AG04450 (cell line): ENCODE measurements around the gene NOC2L. TPM values are rescaled to one million over a fixed set of nuclear protein-coding genes. Genes with fewer than 3 reads are reported as not detected.

ENCODE experiments used
- CTCF ChIA-PET: fragments of 300-600, 350-600 bp; formaldehyde crosslinking; extraction: SDS; loops from one replicate; lab custom pipeline; 2022; ENCODE audit warnings: antibody characterized with exemption, inconsistent platforms; lab: Charles Lee
- POLR2A ChIA-PET: fragments of 350-600 bp; formaldehyde crosslinking; extraction: SDS; loops from one replicate; lab custom pipeline; 2021; ENCODE audit warnings: antibody characterized with exemption, inconsistent platforms; lab: Yijun Ruan, JAX
- DNase-seq: peaks from one replicate; pipeline ENCODE4 v3.0.0-alpha.2; 2011; ENCODE audit warnings: low read depth, low spot score
- H3K27ac ChIP-seq: one replicate; pipeline ENCODE4 v1.5.1; 2012; ENCODE audit warnings: low read depth, low read length, control low read depth
- H3K27me3 ChIP-seq: one replicate; pipeline ENCODE4 v1.6.0; 2012; ENCODE audit warnings: low read length; ENCODE audit not compliant: control insufficient read depth, insufficient read depth
- H3K4me3 ChIP-seq: 2 replicates; pipeline ENCODE4 v1.5.1; 2011; ENCODE audit warnings: mild to moderate bottlenecking, low read depth, low read length, control low read depth
- H3K9me3 ChIP-seq: 2 replicates; pipeline ENCODE4 v1.5.1; 2012; ENCODE audit warnings: low read length; ENCODE audit not compliant: control insufficient read depth, insufficient read depth
- CTCF ChIP-seq: IDR thresholded peaks from 2 replicates; pipeline ENCODE4 v1.5.1; 2011; ENCODE audit warnings: low read depth, low read length, control low read depth, inconsistent platforms
- polyA plus RNA-seq: library from polyadenylated mRNA; depleted of rRNA; stranded (reverse); fragments of >200 nt; gene quantifications from 2 replicates; pipeline ENCODE4 v1.2.3, GENCODE V29; 2011

The NOC2L gene
- polyA plus RNA-seq, 1 experiment: 36.1 TPM

DNA sequence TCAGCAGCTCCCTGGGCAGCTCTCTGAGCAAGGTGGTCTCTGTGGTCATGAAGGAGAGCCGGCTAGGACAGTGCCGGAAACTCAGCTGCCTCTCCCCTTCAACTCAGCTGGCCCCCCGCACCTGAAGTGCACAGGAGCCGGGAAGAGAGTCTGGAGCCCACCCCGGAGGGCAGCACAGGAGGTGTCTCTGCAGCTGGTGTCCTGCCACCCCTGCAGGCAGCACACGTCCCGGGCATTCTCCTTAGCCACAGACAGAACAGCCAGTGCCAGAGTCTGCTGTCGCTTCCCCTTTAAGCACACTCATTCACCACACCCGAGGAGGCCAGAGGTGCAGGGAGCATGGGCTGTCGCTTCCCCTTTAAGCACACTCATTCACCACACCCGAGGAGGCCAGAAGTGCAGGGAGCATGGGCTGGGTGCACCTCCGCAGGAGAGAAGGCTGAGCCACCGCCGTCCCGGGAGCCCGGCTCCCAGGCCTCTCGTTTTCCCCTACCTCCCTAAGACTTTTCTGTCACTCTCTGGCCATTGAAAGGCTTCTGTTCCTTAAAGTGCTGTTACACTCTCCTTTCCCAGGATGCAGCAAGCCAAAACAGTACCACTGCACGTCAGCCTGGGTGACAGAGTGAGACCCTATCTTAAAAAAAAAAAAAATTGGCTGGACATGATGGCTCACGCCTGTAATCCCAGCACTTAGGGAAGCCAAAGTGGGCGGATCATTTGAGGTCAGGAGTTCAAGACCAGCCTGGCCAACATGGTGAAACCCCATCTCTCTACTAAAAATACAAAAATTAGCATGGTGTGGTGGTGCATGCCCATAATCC, 52.2 kb downstream of the NOC2L start:
- ChIA-PET POLR2A (interaction anchor here (0.6 kb wide), 1 partner anchor 11 kb away, joined by 3 read pairs; no protein-coding TSS in a partner anchor), CTCF (interaction anchor here (1.2 kb wide), 1 partner anchor 38 kb away, joined by 3 read pairs; no protein-coding TSS in a partner anchor)
- H3K4me3 ChIP-seq: no peak overlapping the region
- TF ChIP-seq CTCF: no peak
- H3K9me3 ChIP-seq: no peaks in the 10 kb centered on the region; the same call in 1 of the 2 replicates
- H3K27ac ChIP-seq: no peak overlapping the region
- no peaks in the 10 kb centered on the region for H3K27me3 ChIP-seq
- DNase-seq: no peak

GRCh38 chr1:905811-906599, 53.1 kb downstream of the NOC2L start:
- H3K9me3 ChIP-seq: no peaks in the 10 kb centered on the region; the same call in 1 of the 2 replicates
- H3K27ac ChIP-seq: no peak overlapping the region
- DNase-seq: no peak
- POLR2A ChIA-PET: interaction anchor here (0.6 to 1.6 kb wide), 2 partner anchors 12 to 38 kb away, joined by 3 read pairs; no protein-coding TSS in a partner anchor
- no peak overlapping the region for H3K4me3 ChIP-seq
- no peak for TF ChIP-seq CTCF
- no peaks in the 10 kb centered on the region for H3K27me3 ChIP-seq
- CTCF ChIA-PET: interaction anchor here (1.2 to 2.8 kb wide), 7 partner anchors 13 to 78 kb away, joined by 3 to 15 read pairs (median 10); no protein-coding TSS in a partner anchor

DNA sequence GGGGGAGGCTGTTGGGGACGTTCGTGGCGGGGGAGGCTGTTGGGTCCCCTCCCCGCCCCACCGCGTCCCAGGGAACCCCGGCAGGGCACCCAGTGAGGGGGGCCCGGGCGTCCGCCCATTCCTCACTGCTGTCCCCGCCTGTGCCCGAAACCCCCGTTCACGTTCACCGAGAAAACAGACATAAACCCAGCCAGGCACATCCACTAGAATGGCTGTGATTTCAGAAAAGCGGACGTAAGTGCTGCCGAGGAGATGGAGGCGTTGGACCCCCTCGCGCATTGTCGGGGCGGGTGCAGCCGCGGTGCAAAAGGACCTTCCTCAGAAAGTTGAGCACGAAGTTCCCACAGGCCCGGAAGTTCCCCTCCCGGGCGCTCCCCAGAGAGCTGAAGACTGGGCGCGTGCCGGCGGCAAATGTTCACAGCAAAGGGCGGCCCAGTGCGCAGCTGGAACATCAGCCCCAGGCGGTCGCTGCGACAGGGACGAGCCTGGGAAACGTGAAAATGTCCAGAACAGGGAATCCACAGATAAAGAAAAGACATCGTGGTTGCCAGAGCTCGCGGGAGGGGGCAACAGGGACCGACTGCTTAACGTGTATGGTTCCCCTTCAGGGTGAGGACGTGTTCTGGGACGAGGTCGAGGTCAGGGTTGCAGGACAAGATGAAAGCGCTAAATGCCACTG, 53.8 kb downstream of the NOC2L start:
- H3K9me3 ChIP-seq: no peaks in the 10 kb centered on the region; the same call in 1 of the 2 replicates
- no peak for TF ChIP-seq CTCF
- ChIA-PET CTCF (interaction anchor here (0.6 to 2.8 kb wide), 18 partner anchors 10 to 165 kb away, joined by 3 to 15 read pairs (median 6); partner anchors contain the start of gene PLEKHN1), POLR2A (interaction anchor here (1.0 to 1.6 kb wide), 3 partner anchors 12 to 61 kb away, joined by 3 to 5 read pairs (median 3); partner anchors contain the start of gene PLEKHN1)
- peak overlapping the region; percentile 52 for H3K4me3 ChIP-seq
- no peak overlapping the region for H3K27ac ChIP-seq
- no peaks in the 10 kb centered on the region for H3K27me3 ChIP-seq
- DNase-seq: no peak

DNA sequence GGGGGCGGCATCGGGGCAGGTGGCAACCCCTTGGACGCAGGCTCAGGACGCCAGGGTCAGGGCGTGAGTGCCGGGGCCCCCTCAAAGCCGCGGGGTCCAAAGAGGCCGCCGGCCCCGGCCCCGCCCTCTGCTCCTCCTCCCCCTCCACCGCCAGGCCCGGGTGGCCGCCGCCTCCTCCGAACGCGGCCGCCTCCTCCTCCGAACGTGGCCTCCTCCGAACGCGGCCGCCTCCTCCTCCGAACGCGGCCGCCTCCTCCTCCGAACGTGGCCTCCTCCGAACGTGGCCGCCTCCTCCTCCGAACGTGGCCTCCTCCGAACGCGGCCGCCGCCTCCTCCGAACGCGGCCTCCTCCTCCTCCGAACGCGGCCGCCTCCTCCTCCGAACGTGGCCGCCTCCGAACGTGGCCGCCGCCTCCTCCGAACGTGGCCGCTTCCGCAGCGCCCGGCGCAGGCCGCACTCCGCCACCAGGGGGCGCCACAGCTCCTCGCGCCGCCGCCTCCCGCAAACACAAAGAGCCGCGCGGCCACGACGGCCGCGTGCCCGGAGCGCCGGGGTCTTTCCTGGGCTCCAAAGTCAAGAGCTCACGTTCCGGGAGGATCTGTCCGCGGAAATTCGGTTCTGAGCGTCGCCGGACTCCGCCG, 54.6 kb downstream of the NOC2L start:
- Histone ChIP-seq H3K27me3 (peaks cover 1% of the 10 kb centered on the region), H3K9me3 (no peaks in the 10 kb centered on the region; the same call in 1 of the 2 replicates), H3K4me3 (peak overlapping the region; percentile 52), H3K27ac (no peak overlapping the region)
- DNase-seq: no peak
- peak; percentile 62 for TF ChIP-seq CTCF
- ChIA-PET CTCF (interaction anchor here (0.6 to 2.8 kb wide), 18 partner anchors 9 to 166 kb away, joined by 3 to 15 read pairs (median 8); partner anchors contain the start of gene PLEKHN1), POLR2A (interaction anchor here (1.0 to 1.6 kb wide), 3 partner anchors 12 to 62 kb away, joined by 3 to 5 read pairs (median 3); partner anchors contain the start of gene PLEKHN1)
